Endothelial cell of umbilical vein (primary cell): Measurements from ENCODE around the gene GPHA2. TPM values are rescaled to one million over a fixed set of nuclear protein-coding genes. Genes with fewer than 3 reads are reported as not detected.

Experiments
- BruUV-seq: library from RNA; stranded (reverse); fragments of 400-500 nt; replicated peaks from 2 replicates; lab custom pipeline; 2021; lab: Mats Ljungman, UMichigan
- CTCF ChIA-PET: fragments of 300-600, 350-600 bp; sonication (Branson Sonifier 250); formaldehyde crosslinking; loops from one replicate; lab custom pipeline; 2021; ENCODE audit warnings: antibody characterized with exemption, inconsistent platforms; lab: Charles Lee
- POLR2A ChIA-PET: fragments of 300-600, 350-600 bp; sonication (Branson Sonifier 250); formaldehyde crosslinking; loops from one replicate; lab custom pipeline; 2021; ENCODE audit warnings: antibody characterized with exemption, inconsistent platforms; lab: Charles Lee
- DNase-seq: peaks from one replicate; pipeline ENCODE4 v3.0.0-alpha.2; 2011; ENCODE audit warnings: low read depth, low spot score
- FAIRE-seq: peaks from 2 replicates; lab custom pipeline; 2011; peaks lifted over from hg19 to GRCh38; lab: Jason Lieb, UNC
- H2AFZ ChIP-seq: 2 replicates; pipeline ENCODE4 v1.6.0; 2012; ENCODE audit warnings: low read depth, low read length, control low read depth, inconsistent platforms
- H3K27ac ChIP-seq: 2 replicates; pipeline ENCODE4 v1.5.1; 2011; ENCODE audit warnings: low read depth, mild to moderate bottlenecking, control low read depth, low read length, moderate library complexity; ENCODE audit not compliant: insufficient read depth
- H3K27me3 ChIP-seq, 2 experiments: 2 replicates each; pipeline versions ENCODE4 v1.6.0 to v1.6.1; 2011; ENCODE audit warnings: low read length in 2 of 2, mixed read lengths in 1 of 2; ENCODE audit not compliant: control insufficient read depth in 2 of 2, insufficient read depth in 2 of 2
- H3K36me3 ChIP-seq, 2 experiments: 2 replicates in 1 of 2; 3 replicates in 1 of 2; pipeline ENCODE4 v1.5.1; 2011; ENCODE audit warnings: low read length in 2 of 2, mild to moderate bottlenecking in 1 of 2, moderate library complexity in 1 of 2; ENCODE audit not compliant: control insufficient read depth in 2 of 2, insufficient read depth in 2 of 2; ENCODE audit errors: extremely low read depth in 1 of 2
- H3K4me1 ChIP-seq: 3 replicates; pipeline ENCODE4 v1.5.1; 2011; ENCODE audit warnings: mild to moderate bottlenecking, low read length; ENCODE audit not compliant: control insufficient read depth, insufficient read depth; ENCODE audit errors: extremely low read depth
- H3K4me2 ChIP-seq: 2 replicates; pipeline ENCODE4 v1.6.1; 2011; ENCODE audit warnings: low read length, control low read depth, mixed read lengths; ENCODE audit not compliant: insufficient read depth
- H3K4me3 ChIP-seq, 3 experiments: fragments of 200-600 bp in 1 of 3; sonication (generic), shearing (Covaris generic) in 1 of 3; replicated peaks in 1 of 3; 2 replicates each; pipeline ENCODE4 v1.5.1; 2011 to 2016; ENCODE audit warnings: control low read depth in 3 of 3, low read length in 3 of 3, mild to moderate bottlenecking in 2 of 3, inconsistent platforms in 1 of 3, low read depth in 1 of 3, moderate library complexity in 1 of 3; ENCODE audit not compliant: insufficient read depth in 1 of 3
- H3K79me2 ChIP-seq: 2 replicates; pipeline ENCODE4 v1.6.0; 2012; ENCODE audit warnings: low read length, inconsistent platforms; ENCODE audit not compliant: control insufficient read depth, insufficient read depth
- H3K9ac ChIP-seq: replicated peaks from 2 replicates; pipeline ENCODE3; 2011; ENCODE audit warnings: low read length, control low read depth; ENCODE audit not compliant: insufficient read depth; ENCODE audit errors: extremely low read depth
- H3K9me1 ChIP-seq: replicated peaks from 3 replicates; pipeline ENCODE4 v1.6.0; 2011; ENCODE audit warnings: mild to moderate bottlenecking, low read length; ENCODE audit not compliant: control insufficient read depth, insufficient read depth; ENCODE audit errors: extremely low read depth
- H3K9me3 ChIP-seq: replicated peaks from 2 replicates; pipeline ENCODE4 v1.5.1; 2012; ENCODE audit warnings: low read length, inconsistent platforms; ENCODE audit not compliant: control insufficient read depth, insufficient read depth
- H4K20me1 ChIP-seq: replicated peaks from 2 replicates; pipeline ENCODE3; 2011; ENCODE audit warnings: mild to moderate bottlenecking, low read length; ENCODE audit not compliant: control insufficient read depth, insufficient read depth; ENCODE audit errors: extremely low read depth
- EZH2 ChIP-seq: IDR thresholded peaks from 2 replicates; pipeline ENCODE4 v1.6.1; 2012; ENCODE audit warnings: borderline replicate concordance, low read depth, mild to moderate bottlenecking, moderate library complexity, low read length, inconsistent platforms; ENCODE audit not compliant: severe bottlenecking
- FOS ChIP-seq: IDR thresholded peaks from 2 replicates; pipeline ENCODE4 v1.6.1; 2011; ENCODE audit warnings: mild to moderate bottlenecking, low read length, moderate library complexity, borderline replicate concordance; ENCODE audit not compliant: insufficient read depth
- GATA2 ChIP-seq: IDR thresholded peaks from 2 replicates; pipeline ENCODE4 v1.7.0; 2011; ENCODE audit warnings: low read depth, mild to moderate bottlenecking, moderate library complexity, mixed read lengths, low read length; ENCODE audit not compliant: insufficient read length, insufficient read depth
- MYC ChIP-seq: IDR thresholded peaks from one replicate; pipeline ENCODE4 v1.6.1; 2011; ENCODE audit warnings: mild to moderate bottlenecking, low read depth, low read length
- POLR2AphosphoS5 ChIP-seq: IDR thresholded peaks from 2 replicates; pipeline ENCODE4 v1.6.1; 2012; ENCODE audit warnings: low read depth, mild to moderate bottlenecking, control low read depth, low read length, moderate library complexity; ENCODE audit not compliant: insufficient read depth
- dilution Hi-C: fragments of 300-500 bp; cut with MboI; formaldehyde crosslinking; loops from one replicate; pipeline ENCODE4 v1.15.0; 2019; ENCODE audit warnings: low sequenced_read_pairs; ENCODE audit not compliant: extremely low pct_ligation_motif_present
- intact Hi-C: fragments of 100-400 bp; cut with micrococcal nuclease; formaldehyde crosslinking; loops from one replicate; pipeline ENCODE4 v1.10.0; 2022
- polyA plus RNA-seq, 4 experiments: library from polyadenylated mRNA; depleted of rRNA in 3 of 4; stranded (reverse) in 3 of 4; unstranded in 1 of 4; fragments of >200 nt; gene quantifications; 2 replicates each; pipeline versions ENCODE4 v1.2.1 to v1.2.3, GENCODE V29; 2011 to 2012; ENCODE audit warnings: missing spikeins in 1 of 4
- total RNA-seq: library from RNA; stranded (reverse); gene quantifications from 2 replicates; pipeline ENCODE4 v1.2.3, GENCODE V29; 2021
- TF ChIP-seq, protein P1 (sequence below), 2 donors: IDR thresholded peaks; 1 replicate in 1 of 2; 2 replicates in 1 of 2; pipeline ENCODE4 v1.5.1; 2011; ENCODE audit warnings: low read length in 2 of 2, mild to moderate bottlenecking in 2 of 2, moderate library complexity in 2 of 2, control low read depth in 1 of 2, inconsistent platforms in 1 of 2, low read depth in 1 of 2; ENCODE audit not compliant: insufficient read depth in 1 of 2; ENCODE audit errors: extremely low read depth in 1 of 2

GPHA2 gene
- total and polyA plus RNA-seq, 2 donors (not counting 3 experiments of a cell fraction or from before 2014, with no cell fraction given) = not detected

DNA sequence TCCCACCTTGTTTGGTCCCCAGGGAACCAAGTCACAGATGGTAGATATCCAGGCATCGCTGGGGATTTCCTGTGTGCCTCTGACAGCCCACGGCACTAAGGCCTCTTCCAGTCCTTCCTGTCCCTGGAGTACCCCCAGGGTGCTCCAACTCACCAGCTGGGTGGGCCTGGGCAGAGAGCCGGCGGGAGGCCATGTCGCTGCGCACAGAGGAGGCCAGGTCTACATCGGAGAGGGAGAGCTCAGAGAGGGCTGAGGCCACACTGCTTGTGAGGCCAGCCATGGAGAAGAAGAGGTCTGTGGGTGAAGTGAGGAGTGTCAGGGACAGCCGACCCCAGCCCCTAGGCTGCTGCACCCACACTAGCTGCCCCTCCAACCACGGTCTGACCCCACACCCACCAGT lies 24.0 kb downstream of the GPHA2 start:
- DNase-seq (no peak), FAIRE-seq (no peak)
- Histone ChIP-seq H3K36me3 (peaks cover 7 to 59% of the 10 kb centered on the region in 2 experiments), H3K4me2 (no peak overlapping the region), H2AFZ (no peak overlapping the region), H3K4me3 (no peak overlapping the region), H3K9ac (no peak overlapping the region), H3K27ac (no peak overlapping the region), H3K9me1 (no peaks in the 10 kb centered on the region), H3K27me3 (no peaks in the 10 kb centered on the region), H3K79me2 (peaks cover 7% of the 10 kb centered on the region), H3K9me3 (no peaks in the 10 kb centered on the region), H3K4me1 (peaks cover 4% of the 10 kb centered on the region), H4K20me1 (no peaks in the 10 kb centered on the region)
- intact Hi-C loops = no loop called here
- TF ChIP-seq POLR2AphosphoS5 = no peak
- no peak for TF ChIP-seq FOS
- no peak for TF ChIP-seq MYC
- no peak for TF ChIP-seq EZH2
- TF ChIP-seq, protein P1, sequence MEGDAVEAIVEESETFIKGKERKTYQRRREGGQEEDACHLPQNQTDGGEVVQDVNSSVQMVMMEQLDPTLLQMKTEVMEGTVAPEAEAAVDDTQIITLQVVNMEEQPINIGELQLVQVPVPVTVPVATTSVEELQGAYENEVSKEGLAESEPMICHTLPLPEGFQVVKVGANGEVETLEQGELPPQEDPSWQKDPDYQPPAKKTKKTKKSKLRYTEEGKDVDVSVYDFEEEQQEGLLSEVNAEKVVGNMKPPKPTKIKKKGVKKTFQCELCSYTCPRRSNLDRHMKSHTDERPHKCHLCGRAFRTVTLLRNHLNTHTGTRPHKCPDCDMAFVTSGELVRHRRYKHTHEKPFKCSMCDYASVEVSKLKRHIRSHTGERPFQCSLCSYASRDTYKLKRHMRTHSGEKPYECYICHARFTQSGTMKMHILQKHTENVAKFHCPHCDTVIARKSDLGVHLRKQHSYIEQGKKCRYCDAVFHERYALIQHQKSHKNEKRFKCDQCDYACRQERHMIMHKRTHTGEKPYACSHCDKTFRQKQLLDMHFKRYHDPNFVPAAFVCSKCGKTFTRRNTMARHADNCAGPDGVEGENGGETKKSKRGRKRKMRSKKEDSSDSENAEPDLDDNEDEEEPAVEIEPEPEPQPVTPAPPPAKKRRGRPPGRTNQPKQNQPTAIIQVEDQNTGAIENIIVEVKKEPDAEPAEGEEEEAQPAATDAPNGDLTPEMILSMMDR (IDR thresholded peaks at IDR 0.05; ENCODE audit: extremely low read depth in 1 of 2, insufficient read depth in 1 of 2, low read depth in 1 of 2, low read length in 2 of 2) = no peak
- no peak for TF ChIP-seq GATA2
- CTCF ChIA-PET = interaction anchor here (2.0 kb wide), 1 partner anchor 24 kb away, joined by 8 read pairs; no protein-coding TSS in a partner anchor
- no TSS peak for BruUV-seq
- dilution Hi-C loops = no loop called here
- POLR2A ChIA-PET = interaction anchor here (0.6 kb wide), 1 partner anchor 13 kb away, joined by 3 read pairs; no protein-coding TSS in a partner anchor
